ENCODE measurements around the gene USP6NL. TPM values are rescaled to one million over a fixed set of nuclear protein-coding genes. Genes with fewer than 3 reads are reported as not detected.
A peak's percentile ranks its signal among the peaks of the same experiment; 100 is the strongest.

USP6NL gene
- polyA plus RNA-seq, 3 donors: 5.5 to 7.7 (median 6.7) TPM

- DNase-seq: no peak
- no peak overlapping the region for H3K9ac ChIP-seq (ENCODE audit: insufficient read depth, low read length, poor library complexity, severe bottlenecking)
- no peaks in the 10 kb centered on the region for H3K36me3 Mint-ChIP-seq
- no peaks in the 10 kb centered on the region for H3K27me3 ChIP-seq (ENCODE audit: control insufficient read depth in 2 of 2, insufficient read depth in 2 of 2, low read length in 2 of 2)
- no peak overlapping the region for H3K4me3 Mint-ChIP-seq
- no peak overlapping the region for H3K27ac ChIP-seq (ENCODE audit: low read depth in 1 of 2, low read length in 2 of 2)
- no peaks in the 10 kb centered on the region for H3K9me3 ChIP-seq (replicated peaks in 1 of 2; ENCODE audit: control insufficient read depth in 1 of 2, insufficient read depth in 1 of 2, low read length in 2 of 2)
- H3K79me2 ChIP-seq (ENCODE audit: insufficient read depth, low read length): peaks cover 45% of the 10 kb centered on the region
- no peak overlapping the region for H3K4me2 ChIP-seq (replicated peaks; ENCODE audit: extremely low read depth, low read length, poor library complexity, severe bottlenecking)
- H3K27me3 Mint-ChIP-seq (ENCODE audit: low read depth in 3 of 3): peaks cover 0 to 2% (median 0%) of the 10 kb centered on the region in 3 donors
- H3K4me3 ChIP-seq (replicated peaks in 1 of 3; ENCODE audit: low read depth in 2 of 3, low read length in 3 of 3): no peak overlapping the region
- peaks cover 36% of the 10 kb centered on the region for H3K4me1 Mint-ChIP-seq
- H2AFZ ChIP-seq (ENCODE audit: insufficient read depth, low read depth, low read length, poor library complexity, severe bottlenecking): no peak overlapping the region
- no peak for TF ChIP-seq CTCF (IDR thresholded peaks at IDR 0.05)
- H3K9me3 Mint-ChIP-seq: no peaks in the 10 kb centered on the region
- no peaks in the 10 kb centered on the region for H3K36me3 ChIP-seq (replicated peaks in 1 of 2; ENCODE audit: control insufficient read depth in 1 of 2, insufficient read depth in 2 of 2, low read length in 2 of 2)
- intact Hi-C loops (cut with micrococcal nuclease): no loop called here
- WGBS (ENCODE audit: insufficient coverage): 100% methylated on average over 3 of the region's 5 CpGs
- H4K20me1 ChIP-seq (ENCODE audit: insufficient read depth, low read length): no peaks in the 10 kb centered on the region
- peak overlapping the region in 1 of 7 donors; percentile 60 for H3K27ac Mint-ChIP-seq
- H3K4me1 ChIP-seq (ENCODE audit: control insufficient read depth in 1 of 2, insufficient read depth in 2 of 2, low read length in 2 of 2): peaks cover 16 to 20% of the 10 kb centered on the region in 2 donors
Measured at GRCh38 chr10:11570751-11571150, 40.7 kb downstream of the USP6NL start.

GRCh38 chr10:11569471-11569870 is 42.0 kb downstream of the USP6NL start:
- Histone ChIP-seq H2AFZ (ENCODE audit: insufficient read depth, low read depth, low read length, poor library complexity, severe bottlenecking) (no peak overlapping the region), H4K20me1 (ENCODE audit: insufficient read depth, low read length) (no peaks in the 10 kb centered on the region), H3K36me3 (replicated peaks in 1 of 2; ENCODE audit: control insufficient read depth in 1 of 2, insufficient read depth in 2 of 2, low read length in 2 of 2) (no peaks in the 10 kb centered on the region), H3K27ac (ENCODE audit: low read depth in 1 of 2, low read length in 2 of 2) (no peak overlapping the region), H3K4me3 (replicated peaks in 1 of 3; ENCODE audit: low read depth in 2 of 3, low read length in 3 of 3) (no peak overlapping the region), H3K4me1 (ENCODE audit: control insufficient read depth in 1 of 2, insufficient read depth in 2 of 2, low read length in 2 of 2) (peaks cover 16 to 20% of the 10 kb centered on the region in 2 donors), H3K9ac (ENCODE audit: insufficient read depth, low read length, poor library complexity, severe bottlenecking) (no peak overlapping the region), H3K9me3 (replicated peaks in 1 of 2; ENCODE audit: control insufficient read depth in 1 of 2, insufficient read depth in 1 of 2, low read length in 2 of 2) (no peaks in the 10 kb centered on the region), H3K4me2 (replicated peaks; ENCODE audit: extremely low read depth, low read length, poor library complexity, severe bottlenecking) (no peak overlapping the region), H3K79me2 (ENCODE audit: insufficient read depth, low read length) (peaks cover 39% of the 10 kb centered on the region), H3K27me3 (ENCODE audit: control insufficient read depth in 2 of 2, insufficient read depth in 2 of 2, low read length in 2 of 2) (no peaks in the 10 kb centered on the region)
- Mint-ChIP-seq H3K27ac (no peak overlapping the region), H3K4me1 (peaks cover 40% of the 10 kb centered on the region), H3K36me3 (peaks cover 0 to 2% of the 10 kb centered on the region in 2 donors), H3K27me3 (ENCODE audit: low read depth in 3 of 3) (peaks cover 0 to 2% (median 0%) of the 10 kb centered on the region in 3 donors), H3K4me3 (no peak overlapping the region), H3K9me3 (peaks cover 0 to 2% (median 0%) of the 10 kb centered on the region in 7 donors)
- no peak for TF ChIP-seq CTCF (IDR thresholded peaks at IDR 0.05)
- 98% methylated on average over 6 of the region's 6 CpGs for WGBS (ENCODE audit: insufficient coverage)
- intact Hi-C loops (cut with micrococcal nuclease): no loop called here
- DNase-seq: no peak

All from CD14-positive monocyte (primary cell).